ENCODE data around the gene RNASE11.

RNASE11 gene

DNA sequence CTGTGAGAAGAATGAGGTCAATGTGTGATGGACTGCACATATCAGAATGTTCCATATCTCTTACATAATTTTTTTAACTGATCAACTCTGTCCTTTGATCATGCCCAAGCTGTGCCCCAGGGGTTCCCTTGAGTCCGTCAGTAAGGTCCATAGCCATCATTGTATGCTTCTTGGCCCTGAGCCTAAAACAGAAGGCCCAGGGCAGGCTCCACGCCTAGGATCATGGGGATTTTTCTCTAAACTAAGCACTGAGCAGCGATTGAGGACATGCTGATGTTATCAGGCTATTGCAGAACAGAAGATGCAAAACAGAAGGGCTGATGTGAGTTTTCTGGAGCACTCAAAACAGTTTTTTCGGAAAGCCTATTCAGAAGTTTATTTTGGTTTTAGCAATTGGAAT is 47.9 kb downstream of the RNASE11 start:
- Histone ChIP-seq H3K27ac (no peak overlapping the region), H3K4me3 (no peak overlapping the region)
- TF ChIP-seq CTCF (IDR thresholded peaks at IDR 0.05), result no peak
- no peak for DNase-seq (ENCODE audit: low spot score)
